Vagina (tissue), 2 donors: ENCODE results near the gene DUSP22. TPM values are rescaled to one million over a fixed set of nuclear protein-coding genes. Genes with fewer than 3 reads are reported as not detected.

Source experiments
- DNase-seq, 2 donors: peaks; one replicate each; pipeline ENCODE4 v3.0.0-alpha.2; 2017; ENCODE audit errors: extremely low spot score in 2 of 2
- H3K27ac ChIP-seq: fragments of 200-600 bp; sonication (generic); one replicate; pipeline ENCODE4 v1.5.1; 2019
- H3K27me3 ChIP-seq: fragments of 200-600 bp; sonication (generic); one replicate; pipeline ENCODE4 v1.5.1; 2019
- H3K36me3 ChIP-seq, 2 donors: fragments of 200-600 bp; sonication (generic); one replicate each; pipeline ENCODE4 v1.5.1; 2017 to 2019
- H3K4me1 ChIP-seq: fragments of 200-600 bp; sonication (generic); one replicate; pipeline ENCODE4 v1.5.1; 2019
- H3K4me3 ChIP-seq, 2 donors: fragments of 200-600 bp; sonication (generic); 1 replicate in 1 of 2; 2 replicates in 1 of 2; pipeline ENCODE4 v1.5.1; 2016 to 2019
- H3K9me3 ChIP-seq: fragments of 200-600 bp; sonication (generic); one replicate; pipeline ENCODE4 v1.5.1; 2019
- POLR2A ChIP-seq, 2 donors: fragments of 450-650 bp; IDR thresholded peaks; one replicate each; pipeline ENCODE4 v1.6.1; 2017; ENCODE audit warnings: antibody characterized with exemption in 2 of 2, mild to moderate bottlenecking in 2 of 2, moderate library complexity in 2 of 2
- POLR2AphosphoS5 ChIP-seq, 2 donors: sonication (generic); formaldehyde crosslinking; IDR thresholded peaks; one replicate each; pipeline ENCODE4 v1.9.0; 2017; ENCODE audit warnings: antibody characterized with exemption in 2 of 2, mild to moderate bottlenecking in 2 of 2, low read depth in 1 of 2; ENCODE audit not compliant: insufficient read depth in 1 of 2
- intact Hi-C: fragments of 100-400 bp; cut with DNase I; formaldehyde crosslinking; loops from one replicate; pipeline ENCODE4 v1.15.1; 2023
- total RNA-seq: library from RNA; depleted of rRNA; stranded (reverse); fragments of >200 nt; gene quantifications from one replicate; pipeline ENCODE4 v1.2.3, GENCODE V29; 2016
- TF ChIP-seq, protein P1 (sequence below), 3 experiments: fragments of 450-650 bp in 2 of 3; fragments of 200-600 bp in 1 of 3; sonication (generic) in 1 of 3; IDR thresholded peaks; one replicate each; pipeline ENCODE4 v1.5.1; 2017 to 2019; ENCODE audit warnings: antibody characterized with exemption in 3 of 3, mild to moderate bottlenecking in 2 of 3, moderate library complexity in 2 of 3

The DUSP22 gene
- total RNA-seq, 1 donor from 2014 or later = 57.5 TPM

DNA sequence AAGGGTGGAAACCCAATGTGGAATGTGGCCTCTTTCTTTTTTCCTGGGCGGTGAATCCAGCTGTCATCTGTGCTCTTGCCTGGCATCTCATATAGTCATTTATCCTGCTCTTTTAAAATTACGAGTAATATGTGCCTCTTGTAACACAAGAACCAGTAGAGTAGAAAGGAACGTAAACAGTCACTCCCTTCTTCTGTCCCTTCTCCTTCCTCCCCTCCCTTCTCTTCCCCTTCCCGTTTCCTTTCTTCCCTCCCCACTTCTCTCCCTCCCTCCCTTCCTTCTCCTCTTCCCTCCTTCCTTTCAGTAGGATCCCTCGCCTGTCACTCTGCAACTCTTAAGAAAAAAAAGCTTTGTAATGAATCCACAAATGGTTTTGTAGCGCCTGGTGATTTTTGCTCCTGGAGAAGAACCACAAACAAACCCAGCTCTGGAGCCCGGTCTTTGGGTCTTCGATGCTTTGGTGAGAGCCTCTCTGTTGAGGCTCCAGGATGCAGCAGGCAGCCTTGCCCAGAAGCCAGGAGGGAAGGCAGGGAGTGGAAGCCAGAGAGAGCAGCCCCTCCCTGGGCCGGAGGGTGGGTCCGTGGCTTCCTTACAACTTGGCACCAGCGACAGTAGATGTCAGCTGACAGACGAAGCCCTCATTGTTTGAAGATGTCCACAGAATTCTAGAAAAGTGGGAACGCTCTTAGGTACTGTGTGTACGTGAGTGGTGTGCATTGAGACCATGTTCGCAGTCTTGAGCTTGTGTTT lies 15.0 kb downstream of the DUSP22 start:
- Histone ChIP-seq H3K36me3 (no peaks in the 10 kb centered on the region), H3K27ac (peak overlapping the region; percentile 7), H3K4me1 (peaks cover 23% of the 10 kb centered on the region), H3K27me3 (no peaks in the 10 kb centered on the region), H3K4me3 (no peak overlapping the region), H3K9me3 (no peaks in the 10 kb centered on the region)
- no peak for DNase-seq
- intact Hi-C loops = no loop called here
- TF ChIP-seq POLR2AphosphoS5 (IDR thresholded peaks at IDR 0.05; ENCODE audit: insufficient read depth in 1 of 2, low read depth in 1 of 2) = no peak
- TF ChIP-seq POLR2A (IDR thresholded peaks at IDR 0.05) = no peak
- TF ChIP-seq, protein P1, sequence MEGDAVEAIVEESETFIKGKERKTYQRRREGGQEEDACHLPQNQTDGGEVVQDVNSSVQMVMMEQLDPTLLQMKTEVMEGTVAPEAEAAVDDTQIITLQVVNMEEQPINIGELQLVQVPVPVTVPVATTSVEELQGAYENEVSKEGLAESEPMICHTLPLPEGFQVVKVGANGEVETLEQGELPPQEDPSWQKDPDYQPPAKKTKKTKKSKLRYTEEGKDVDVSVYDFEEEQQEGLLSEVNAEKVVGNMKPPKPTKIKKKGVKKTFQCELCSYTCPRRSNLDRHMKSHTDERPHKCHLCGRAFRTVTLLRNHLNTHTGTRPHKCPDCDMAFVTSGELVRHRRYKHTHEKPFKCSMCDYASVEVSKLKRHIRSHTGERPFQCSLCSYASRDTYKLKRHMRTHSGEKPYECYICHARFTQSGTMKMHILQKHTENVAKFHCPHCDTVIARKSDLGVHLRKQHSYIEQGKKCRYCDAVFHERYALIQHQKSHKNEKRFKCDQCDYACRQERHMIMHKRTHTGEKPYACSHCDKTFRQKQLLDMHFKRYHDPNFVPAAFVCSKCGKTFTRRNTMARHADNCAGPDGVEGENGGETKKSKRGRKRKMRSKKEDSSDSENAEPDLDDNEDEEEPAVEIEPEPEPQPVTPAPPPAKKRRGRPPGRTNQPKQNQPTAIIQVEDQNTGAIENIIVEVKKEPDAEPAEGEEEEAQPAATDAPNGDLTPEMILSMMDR (IDR thresholded peaks at IDR 0.05) = no peak

GRCh38 chr6:307874-308273 lies 15.6 kb downstream of the DUSP22 start:
- peaks cover 23% of the 10 kb centered on the region for H3K4me1 ChIP-seq
- intact Hi-C loops = no loop called here
- no peak overlapping the region for H3K4me3 ChIP-seq
- H3K36me3 ChIP-seq = no peaks in the 10 kb centered on the region
- H3K27ac ChIP-seq = no peak overlapping the region
- no peaks in the 10 kb centered on the region for H3K9me3 ChIP-seq
- no peaks in the 10 kb centered on the region for H3K27me3 ChIP-seq
- DNase-seq = no peak
- TF ChIP-seq, protein P1 (IDR thresholded peaks at IDR 0.05) = no peak
- TF ChIP-seq POLR2AphosphoS5 (IDR thresholded peaks at IDR 0.05; ENCODE audit: insufficient read depth in 1 of 2, low read depth in 1 of 2) (no peak), POLR2A (IDR thresholded peaks at IDR 0.05) (no peak)

DNA sequence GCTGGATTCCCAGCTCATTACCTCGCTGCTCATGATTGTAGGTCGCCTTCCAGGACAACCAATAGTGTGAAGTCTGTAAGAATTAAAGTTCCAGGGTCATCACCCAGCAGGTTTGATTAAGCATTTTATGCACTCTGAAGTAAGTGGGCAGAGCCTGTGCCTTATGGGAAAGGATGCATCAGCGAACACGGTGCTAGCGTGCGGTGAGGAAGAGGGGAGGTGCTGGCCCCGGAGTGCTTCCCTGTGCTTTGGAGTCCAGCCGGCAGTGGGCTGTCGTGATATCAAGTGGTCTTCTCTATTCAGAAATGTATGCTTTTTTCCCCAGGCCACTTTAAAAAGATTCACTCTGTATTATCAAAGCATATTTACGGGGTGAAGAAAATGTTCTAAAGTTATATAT lies 16.0 kb downstream of the DUSP22 start:
- intact Hi-C loops = no loop called here
- peaks cover 23% of the 10 kb centered on the region for H3K4me1 ChIP-seq
- DNase-seq = no peak

DNA sequence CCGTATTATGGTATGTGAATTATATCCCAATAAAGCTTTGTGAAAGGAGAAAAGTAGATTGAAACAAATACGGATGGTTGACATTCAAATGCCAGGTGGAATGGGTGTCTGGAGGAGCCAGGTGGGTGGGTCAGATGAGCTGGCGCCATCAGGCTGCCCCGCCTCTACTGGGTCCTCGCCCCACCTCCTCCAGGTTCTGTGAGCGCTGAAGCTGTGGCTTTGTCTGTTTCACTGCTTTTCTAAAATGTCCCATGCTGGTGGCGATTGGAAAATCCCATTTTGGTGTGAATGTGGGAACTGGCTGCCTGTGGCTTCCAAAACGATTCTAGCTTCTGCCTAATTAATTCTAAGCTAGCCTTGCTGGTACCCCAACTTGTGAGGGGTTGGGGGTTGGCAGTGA lies 16.5 kb downstream of the DUSP22 start:
- DNase-seq = no peak
- Histone ChIP-seq H3K4me1 (peaks cover 23% of the 10 kb centered on the region), H3K27me3 (no peaks in the 10 kb centered on the region), H3K36me3 (no peaks in the 10 kb centered on the region), H3K4me3 (no peak overlapping the region), H3K9me3 (no peaks in the 10 kb centered on the region), H3K27ac (no peak overlapping the region)
- TF ChIP-seq POLR2A (IDR thresholded peaks at IDR 0.05) (no peak), POLR2AphosphoS5 (IDR thresholded peaks at IDR 0.05; ENCODE audit: insufficient read depth in 1 of 2, low read depth in 1 of 2) (no peak)
- TF ChIP-seq, protein P1 (IDR thresholded peaks at IDR 0.05) = no peak
- intact Hi-C loops = no loop called here

More for the DNA sequence above, 16.0 kb downstream of the DUSP22 start:
- H3K9me3 ChIP-seq = no peaks in the 10 kb centered on the region
- no peaks in the 10 kb centered on the region for H3K27me3 ChIP-seq
- no peaks in the 10 kb centered on the region for H3K36me3 ChIP-seq
- H3K4me3 ChIP-seq = no peak overlapping the region
- H3K27ac ChIP-seq = no peak overlapping the region
- TF ChIP-seq, protein P1 (IDR thresholded peaks at IDR 0.05) = no peak
- TF ChIP-seq POLR2A (IDR thresholded peaks at IDR 0.05) = no peak
- no peak for TF ChIP-seq POLR2AphosphoS5 (IDR thresholded peaks at IDR 0.05; ENCODE audit: insufficient read depth in 1 of 2, low read depth in 1 of 2)

GRCh38 chr6:309947-310346 lies 17.7 kb downstream of the DUSP22 start:
- Histone ChIP-seq H3K4me1 (peaks cover 23% of the 10 kb centered on the region), H3K4me3 (no peak overlapping the region), H3K27ac (no peak overlapping the region), H3K9me3 (no peaks in the 10 kb centered on the region), H3K36me3 (no peaks in the 10 kb centered on the region), H3K27me3 (no peaks in the 10 kb centered on the region)
- no peak for TF ChIP-seq POLR2A (IDR thresholded peaks at IDR 0.05)
- TF ChIP-seq, protein P1 (IDR thresholded peaks at IDR 0.05) = no peak
- TF ChIP-seq POLR2AphosphoS5 (IDR thresholded peaks at IDR 0.05; ENCODE audit: insufficient read depth in 1 of 2, low read depth in 1 of 2) = no peak
- intact Hi-C loops = no loop called here
- no peak for DNase-seq
